Ovary (tissue), 9 donors: ENCODE results near the gene RAPH1. TPM values are rescaled to one million over a fixed set of nuclear protein-coding genes. Genes with fewer than 3 reads are reported as not detected.

Experiments
- DNase-seq, 5 donors: peaks; one replicate each; pipeline ENCODE4 v3.0.0-alpha.2; 2019 to 2020
- H3K27ac ChIP-seq, 2 donors: fragments of 200-600 bp; one replicate each; pipeline versions ENCODE4 v1.5.1 to v1.8.0; 2019 to 2022
- H3K27me3 ChIP-seq: fragments of 200-600 bp; one replicate; pipeline ENCODE4 v1.8.0; 2022
- H3K36me3 ChIP-seq: fragments of 200-600 bp; sonication (generic); one replicate; pipeline ENCODE4 v1.5.1; 2019
- H3K4me1 ChIP-seq: one replicate; pipeline ENCODE4 v1.8.1; 2013; ENCODE audit warnings: mild to moderate bottlenecking, moderate library complexity; ENCODE audit not compliant: insufficient read depth
- H3K4me3 ChIP-seq: fragments of 200-600 bp; sonication (generic); one replicate; pipeline ENCODE4 v1.5.1; 2017
- H3K9me3 ChIP-seq, 2 donors: fragments of 200-600 bp in 1 of 2; sonication (generic) in 1 of 2; one replicate each; pipeline versions ENCODE4 v1.5.1 to v1.8.1; 2013 to 2019; ENCODE audit warnings: mild to moderate bottlenecking in 1 of 2, moderate library complexity in 1 of 2
- CTCF ChIP-seq, 3 donors: fragments of 450-650 bp in 2 of 3; fragments of 200-600 bp in 1 of 3; IDR thresholded peaks; one replicate each; pipeline versions ENCODE4 v1.5.1 to v1.8.0; 2016 to 2022; ENCODE audit warnings: antibody characterized with exemption in 3 of 3, mild to moderate bottlenecking in 1 of 3
- EP300 ChIP-seq: sonication (generic); formaldehyde crosslinking; IDR thresholded peaks from one replicate; pipeline ENCODE4 v1.6.1; 2017; ENCODE audit warnings: antibody characterized with exemption
- POLR2A ChIP-seq: fragments of 450-650 bp; IDR thresholded peaks from one replicate; pipeline ENCODE4 v1.6.1; 2017; ENCODE audit warnings: antibody characterized with exemption, mild to moderate bottlenecking, moderate library complexity
- WGBS, 3 donors: extraction: QIAGEN DNeasy Blood & Tissue Kit in 1 of 3; methylation state at CpG; one replicate each; pipeline versions ENCODE4 v1.1.5 to v1.1.7; 2013 to 2017; 5-methylcytosine and 5-hydroxymethylcytosine counted together
- intact Hi-C, 4 donors: fragments of 100-400 bp; cut with DNase I; formaldehyde crosslinking; loops; one replicate each; pipeline versions ENCODE4 v1.11.0 to v1.15.1; 2022 to 2023
- polyA plus RNA-seq, 2 donors: library from polyadenylated mRNA; stranded (reverse); fragments of 200-250 nt in 1 of 2; fragments of 350-450 nt in 1 of 2; fragmentation: Illumina TruSeq in 1 of 2; extraction: RNeasy Lipid Tissue Mini Kit (QIAGEN cat#74804) in 1 of 2; gene quantifications; one replicate each; pipeline ENCODE4 v1.2.3, GENCODE V29; 2013 to 2014
- total RNA-seq, 7 donors: library from RNA; depleted of rRNA in 2 of 7; stranded (reverse); fragments of >200 nt in 2 of 7; fragmentation: NEBNext Ultra II Directional in 3 of 7; extraction: Animal tissue kit (Norgen Biotek cat#: 25700) in 3 of 7; gene quantifications; one replicate each; pipeline versions ENCODE4 v1.1.0 to v1.2.4, GENCODE V29; 2016 to 2023
- donor health status: DM: no; HTN: no; CAD: no; lungs with moderate emphysema.
- donor health status: DM: no; HTN: no; CAD: no.
- donor health status: Bipolar disorder and iron deficiency.
- donor health status: DM: yes; HTN: yes; CAD: no.
- donor health status: DM: no; HTN: no; CAD: no.
- donor health status: DM: yes; HTN: yes; CAD: no.

The RAPH1 gene
- total and polyA plus RNA-seq, 9 donors = 2.7 to 23.5 (median 10.5) TPM

GRCh38 chr2:203550266-203550665, 15.2 kb upstream of the RAPH1 start:
- Histone ChIP-seq H3K27me3 (no peaks in the 10 kb centered on the region), H3K9me3 (no peaks in the 10 kb centered on the region), H3K27ac (no peak overlapping the region), H3K4me3 (no peak overlapping the region), H3K4me1 (no peaks in the 10 kb centered on the region), H3K36me3 (no peaks in the 10 kb centered on the region)
- intact Hi-C loops = no loop called here
- DNase-seq = no peak
- WGBS, 3 donors = 90 to 97% (median 96%) methylated on average over 2 of the region's 2 CpGs
- TF ChIP-seq CTCF (IDR thresholded peaks at IDR 0.05) (no peak), POLR2A (no peak), EP300 (no peak)

- no peak overlapping the region for H3K27ac ChIP-seq
- intact Hi-C loops = no loop called here
These were observed 14.3 kb upstream of the RAPH1 start for GRCh38 chr2:203549406-203549805.

GRCh38 chr2:203548887-203549286, 13.8 kb upstream of the RAPH1 start:
- intact Hi-C loops = no loop called here
- no peaks in the 10 kb centered on the region for H3K9me3 ChIP-seq
- no peak for DNase-seq
- TF ChIP-seq EP300 (no peak), CTCF (IDR thresholded peaks at IDR 0.05) (no peak), POLR2A (no peak)
- no peak overlapping the region for H3K27ac ChIP-seq
- H3K27me3 ChIP-seq = no peaks in the 10 kb centered on the region
- no peak overlapping the region for H3K4me3 ChIP-seq
- no peaks in the 10 kb centered on the region for H3K36me3 ChIP-seq
- no peaks in the 10 kb centered on the region for H3K4me1 ChIP-seq

More at GRCh38 chr2:203549406-203549805, 14.3 kb upstream of the RAPH1 start:
- no peak for TF ChIP-seq POLR2A
- no peak for TF ChIP-seq CTCF (IDR thresholded peaks at IDR 0.05)
- TF ChIP-seq EP300 = no peak
- Histone ChIP-seq H3K4me1 (no peaks in the 10 kb centered on the region), H3K9me3 (no peaks in the 10 kb centered on the region), H3K36me3 (no peaks in the 10 kb centered on the region), H3K4me3 (no peak overlapping the region), H3K27me3 (no peaks in the 10 kb centered on the region)
- DNase-seq = no peak

- H3K9me3 ChIP-seq = no peaks in the 10 kb centered on the region
- 83 to 97% (median 84%) methylated on average over 1 of the region's 1 CpG for WGBS, 3 donors
These were observed 12.3 kb upstream of the RAPH1 start for GRCh38 chr2:203547356-203547755.

More at GRCh38 chr2:203547356-203547755, 12.3 kb upstream of the RAPH1 start:
- no peak for DNase-seq
- Histone ChIP-seq H3K4me1 (no peaks in the 10 kb centered on the region), H3K36me3 (no peaks in the 10 kb centered on the region), H3K27ac (no peak overlapping the region), H3K27me3 (no peaks in the 10 kb centered on the region), H3K4me3 (no peak overlapping the region)
- intact Hi-C loops = no loop called here
- TF ChIP-seq POLR2A (no peak), CTCF (IDR thresholded peaks at IDR 0.05) (no peak), EP300 (no peak)
